HUES6 (cell line): ENCODE results near the gene TMEM114.
A peak's percentile ranks its signal among the peaks of the same experiment; 100 is the strongest.

Source experiments
- H3K27ac ChIP-seq: 2 replicates; pipeline ENCODE4 v1.7.0; 2013; ENCODE audit warnings: low read depth, mild to moderate bottlenecking, low read length, inconsistent platforms
- H3K27me3 ChIP-seq: 2 replicates; pipeline ENCODE4 v1.6.1; 2013; ENCODE audit warnings: low read length; ENCODE audit not compliant: control insufficient read depth, insufficient read depth
- H3K36me3 ChIP-seq: 2 replicates; pipeline ENCODE4 v1.6.1; 2013; ENCODE audit warnings: low read length; ENCODE audit not compliant: control insufficient read depth, insufficient read depth
- H3K4me1 ChIP-seq: 2 replicates; pipeline ENCODE4 v1.6.1; 2013; ENCODE audit warnings: low read length; ENCODE audit not compliant: control insufficient read depth, insufficient read depth
- H3K4me3 ChIP-seq: 2 replicates; pipeline ENCODE4 v1.5.1; 2013; ENCODE audit warnings: low read depth, low read length
- H3K9ac ChIP-seq: one replicate; pipeline ENCODE4 v1.6.1; 2013; ENCODE audit warnings: mild to moderate bottlenecking, low read length
- H3K9me3 ChIP-seq: 2 replicates; pipeline ENCODE4 v1.6.1; 2013; ENCODE audit warnings: low read depth, low read length; ENCODE audit not compliant: control insufficient read depth, insufficient read depth

The TMEM114 gene

GRCh38 chr16:8625491-8626087 is 35.3 kb upstream of the TMEM114 start:
- H3K9me3 ChIP-seq = no peaks in the 10 kb centered on the region
- peaks cover 58% of the 10 kb centered on the region for H3K36me3 ChIP-seq
- H3K27me3 ChIP-seq = no peaks in the 10 kb centered on the region
- no peak overlapping the region for H3K4me3 ChIP-seq
- peaks cover 3% of the 10 kb centered on the region; the same call in 1 of the 2 replicates for H3K4me1 ChIP-seq
- H3K27ac ChIP-seq = no peak overlapping the region
- H3K9ac ChIP-seq = no peak overlapping the region

GRCh38 chr16:8623634-8624033 is 33.3 kb upstream of the TMEM114 start:
- Histone ChIP-seq H3K27me3 (no peaks in the 10 kb centered on the region; the same call in 1 of the 2 replicates), H3K9me3 (no peaks in the 10 kb centered on the region), H3K9ac (no peak overlapping the region), H3K27ac (no peak overlapping the region), H3K4me3 (no peak overlapping the region), H3K36me3 (peaks cover 39% of the 10 kb centered on the region), H3K4me1 (peaks cover 3% of the 10 kb centered on the region; the same call in 1 of the 2 replicates)

- H3K27me3 ChIP-seq = no peaks in the 10 kb centered on the region; the same call in 1 of the 2 replicates
- peaks cover 25% of the 10 kb centered on the region for H3K36me3 ChIP-seq
- peak overlapping the region; percentile 89 for H3K27ac ChIP-seq
- peak overlapping the region; percentile 98 for H3K4me3 ChIP-seq
- H3K4me1 ChIP-seq = peaks cover 3% of the 10 kb centered on the region; the same call in 1 of the 2 replicates
- no peaks in the 10 kb centered on the region for H3K9me3 ChIP-seq
- H3K9ac ChIP-seq = peak overlapping the region; percentile 98
These were observed 32.0 kb upstream of the TMEM114 start for GRCh38 chr16:8622315-8622656.

- H3K27ac ChIP-seq = peak within 1 kb of the TSS; percentile 89
- no peaks in the 10 kb centered on the region for H3K9me3 ChIP-seq
- H3K27me3 ChIP-seq = no peaks in the 10 kb centered on the region; the same call in 1 of the 2 replicates
- H3K9ac ChIP-seq = peak within 1 kb of the TSS; percentile 98
- peaks cover 20% of the 10 kb centered on the region for H3K36me3 ChIP-seq
- H3K4me3 ChIP-seq = peak within 1 kb of the TSS; percentile 98
- peaks cover 3% of the 10 kb centered on the region; the same call in 1 of the 2 replicates for H3K4me1 ChIP-seq
These were observed 31.4 kb upstream of the TMEM114 start, which contains the start of gene METTL22 for GRCh38 chr16:8621572-8622314. METTL22 (plus strand) TSS chr16:8621698; CDS start chr16:8625666, 3,968 bp downstream.

- Histone ChIP-seq H3K9ac (peak overlapping the region; percentile 98), H3K27ac (peak overlapping the region; percentile 89; the same call in 1 of the 2 replicates), H3K4me1 (peaks cover 3% of the 10 kb centered on the region; the same call in 1 of the 2 replicates), H3K4me3 (peak overlapping the region; percentile 98), H3K36me3 (peaks cover 17% of the 10 kb centered on the region), H3K27me3 (no peaks in the 10 kb centered on the region; the same call in 1 of the 2 replicates), H3K9me3 (no peaks in the 10 kb centered on the region)
These were observed 30.9 kb upstream of the TMEM114 start for GRCh38 chr16:8621222-8621571.

- H3K4me3 ChIP-seq = no peak overlapping the region
- peaks cover 10% of the 10 kb centered on the region for H3K36me3 ChIP-seq
- H3K4me1 ChIP-seq = peaks cover 3% of the 10 kb centered on the region; the same call in 1 of the 2 replicates
- H3K9ac ChIP-seq = no peak overlapping the region
- no peaks in the 10 kb centered on the region; the same call in 1 of the 2 replicates for H3K27me3 ChIP-seq
- H3K27ac ChIP-seq = no peak overlapping the region
- H3K9me3 ChIP-seq = no peaks in the 10 kb centered on the region
These were observed 30.2 kb upstream of the TMEM114 start for GRCh38 chr16:8620535-8620934.

GRCh38 chr16:8619671-8620370 is 29.5 kb upstream of the TMEM114 start:
- 0 out of 2 replicates have a peak, but pooled peaks cover 4% of the 10 kb centered on the region for H3K36me3 ChIP-seq
- H3K9ac ChIP-seq = no peak overlapping the region
- H3K9me3 ChIP-seq = no peaks in the 10 kb centered on the region
- H3K27ac ChIP-seq = no peak overlapping the region
- H3K4me1 ChIP-seq = peaks cover 3% of the 10 kb centered on the region; the same call in 1 of the 2 replicates
- no peak overlapping the region for H3K4me3 ChIP-seq
- no peaks in the 10 kb centered on the region; the same call in 1 of the 2 replicates for H3K27me3 ChIP-seq

GRCh38 chr16:8614435-8615029 is 24.2 kb upstream of the TMEM114 start:
- H3K9me3 ChIP-seq = no peaks in the 10 kb centered on the region
- no peak overlapping the region for H3K27ac ChIP-seq
- peaks cover 7% of the 10 kb centered on the region; the same call in 1 of the 2 replicates for H3K27me3 ChIP-seq
- H3K4me3 ChIP-seq = no peak overlapping the region
- H3K4me1 ChIP-seq = no peaks in the 10 kb centered on the region
- H3K36me3 ChIP-seq = no peaks in the 10 kb centered on the region
- H3K9ac ChIP-seq = no peak overlapping the region

- Histone ChIP-seq H3K27ac (no peak overlapping the region), H3K4me1 (no peaks in the 10 kb centered on the region), H3K9ac (no peak overlapping the region), H3K27me3 (peaks cover 23% of the 10 kb centered on the region; the same call in 1 of the 2 replicates), H3K9me3 (no peaks in the 10 kb centered on the region), H3K4me3 (no peak overlapping the region), H3K36me3 (no peaks in the 10 kb centered on the region)
These were observed 21.7 kb upstream of the TMEM114 start for GRCh38 chr16:8611886-8612600.

- Histone ChIP-seq H3K4me1 (no peaks in the 10 kb centered on the region), H3K27me3 (peaks cover 24% of the 10 kb centered on the region; the same call in 1 of the 2 replicates), H3K27ac (no peak overlapping the region), H3K9ac (no peak overlapping the region), H3K36me3 (no peaks in the 10 kb centered on the region), H3K9me3 (no peaks in the 10 kb centered on the region), H3K4me3 (no peak overlapping the region)
These were observed 20.8 kb upstream of the TMEM114 start for GRCh38 chr16:8611122-8611521.
